OCI-LY3 (cell line): ENCODE data around the gene TSPEAR.

Experiments
- H2AFZ ChIP-seq: fragments of 200-600, 300-600 bp; shearing (Covaris generic); 2 replicates; pipeline ENCODE4 v1.6.0; 2014; ENCODE audit warnings: antibody characterized with exemption, low read depth, low read length
- H3K27ac ChIP-seq: fragments of 200-600, 300-600 bp; sonication (generic); 2 replicates; pipeline ENCODE4 v1.5.1; 2014; ENCODE audit warnings: mild to moderate bottlenecking, low read length, moderate library complexity, mixed read lengths
- H3K27me3 ChIP-seq: fragments of 200-600, 300-600 bp; sonication (generic); 2 replicates; pipeline ENCODE4 v1.6.1; 2014; ENCODE audit warnings: low read depth, low read length, mixed read lengths
- H3K36me3 ChIP-seq: fragments of 200-600, 300-600 bp; sonication (generic); replicated peaks from 2 replicates; pipeline ENCODE3; 2014; ENCODE audit warnings: low read depth, low read length, mixed read lengths
- H3K4me1 ChIP-seq: fragments of 300-600, 200-600 bp; sonication (generic); 2 replicates; pipeline ENCODE4 v1.6.1; 2014; ENCODE audit warnings: low read length, mixed read lengths
- H3K4me2 ChIP-seq: fragments of 200-600, 300-600 bp; sonication (generic); 2 replicates; pipeline ENCODE4 v1.6.1; 2014; ENCODE audit warnings: low read length, mixed read lengths
- H3K4me3 ChIP-seq: fragments of 300-600, 200-600 bp; sonication (generic); 2 replicates; pipeline ENCODE4 v1.5.1; 2014; ENCODE audit warnings: antibody characterized with exemption, mild to moderate bottlenecking, low read length, moderate library complexity
- H3K79me2 ChIP-seq: fragments of 300-600, 200-600 bp; shearing (Covaris generic); 2 replicates; pipeline ENCODE4 v1.6.1; 2014; ENCODE audit warnings: mild to moderate bottlenecking, low read length, mixed read lengths
- H3K9ac ChIP-seq: fragments of 300-600, 200-600 bp; shearing (Covaris generic); 2 replicates; pipeline ENCODE4 v1.6.0; 2014; ENCODE audit warnings: mild to moderate bottlenecking, low read length, moderate library complexity
- H3K9me3 ChIP-seq: fragments of 200-600, 300-600 bp; shearing (Covaris generic); 2 replicates; pipeline ENCODE4 v1.6.1; 2014; ENCODE audit warnings: low read length, mixed read lengths; ENCODE audit not compliant: insufficient read depth
- H4K20me1 ChIP-seq: fragments of 200-600, 300-600 bp; sonication (generic); 2 replicates; pipeline ENCODE4 v1.6.1; 2016; ENCODE audit warnings: low read length, mixed read lengths; ENCODE audit not compliant: insufficient read depth
- CTCF ChIP-seq: fragments of 200-600, 300-600 bp; sonication (generic); IDR thresholded peaks from 2 replicates; pipeline ENCODE4 v1.5.1; 2014; ENCODE audit warnings: antibody characterized with exemption, low read length, low read depth
- EZH2phosphoT487 ChIP-seq: fragments of 200-600 bp; shearing (Covaris generic); IDR thresholded peaks from 2 replicates; pipeline ENCODE4 v1.6.1; 2018; ENCODE audit warnings: antibody characterized with exemption, mixed run types, low read depth

The TSPEAR gene

GRCh38 chr21:44531606-44532564 is 179.5 kb downstream of the TSPEAR start:
- Histone ChIP-seq H3K4me2 (no peak overlapping the region), H3K9ac (no peak overlapping the region), H3K4me1 (no peaks in the 10 kb centered on the region), H3K4me3 (no peak overlapping the region), H3K79me2 (no peaks in the 10 kb centered on the region), H3K9me3 (no peaks in the 10 kb centered on the region), H3K27me3 (no peaks in the 10 kb centered on the region), H3K27ac (no peak overlapping the region), H2AFZ (no peak overlapping the region), H3K36me3 (no peaks in the 10 kb centered on the region), H4K20me1 (no peaks in the 10 kb centered on the region)
- TF ChIP-seq EZH2phosphoT487 (no peak), CTCF (no peak)

DNA sequence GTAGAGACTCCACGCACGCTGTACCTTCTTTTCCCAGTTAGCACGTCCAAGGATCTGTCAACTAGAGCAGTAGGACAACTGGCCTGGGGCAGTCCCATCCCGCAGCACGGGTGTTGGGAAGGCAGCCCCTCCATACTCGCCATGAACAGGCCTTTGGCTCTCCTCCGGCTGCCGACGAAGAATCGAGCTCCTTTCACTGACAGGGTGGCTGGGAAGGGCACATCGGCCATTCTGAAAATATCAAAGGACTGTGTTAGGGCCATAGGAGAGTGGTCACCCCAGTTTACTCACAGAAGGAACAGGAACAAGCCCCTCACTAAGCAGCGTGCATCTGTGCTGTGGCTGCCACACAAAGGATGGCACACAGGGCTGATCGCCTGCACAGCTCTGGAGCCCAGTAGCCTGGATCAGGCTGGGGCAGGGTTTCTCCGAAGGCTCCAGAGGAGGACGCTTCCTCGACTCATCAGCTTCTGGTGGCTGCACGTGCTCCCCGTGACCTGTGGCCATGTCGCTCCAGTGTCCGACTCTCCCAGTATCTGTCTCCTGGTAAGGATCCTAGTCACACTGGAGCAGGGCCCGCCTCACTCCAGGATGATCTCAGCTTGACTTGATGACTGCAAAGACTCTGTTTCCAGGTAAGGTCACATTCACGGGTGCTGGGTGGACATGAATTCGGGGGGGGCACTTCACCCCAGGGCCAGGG is 180.3 kb downstream of the TSPEAR start:
- no peaks in the 10 kb centered on the region for H3K36me3 ChIP-seq
- H4K20me1 ChIP-seq: no peaks in the 10 kb centered on the region
- H3K4me2 ChIP-seq: no peak overlapping the region
- no peaks in the 10 kb centered on the region for H3K9me3 ChIP-seq
- TF ChIP-seq CTCF: no peak
- no peak for TF ChIP-seq EZH2phosphoT487
- no peaks in the 10 kb centered on the region for H3K27me3 ChIP-seq
- no peak overlapping the region for H2AFZ ChIP-seq
- no peak overlapping the region for H3K9ac ChIP-seq
- no peaks in the 10 kb centered on the region for H3K79me2 ChIP-seq
- H3K4me1 ChIP-seq: no peaks in the 10 kb centered on the region
- H3K4me3 ChIP-seq: no peak overlapping the region
- no peak overlapping the region for H3K27ac ChIP-seq

DNA sequence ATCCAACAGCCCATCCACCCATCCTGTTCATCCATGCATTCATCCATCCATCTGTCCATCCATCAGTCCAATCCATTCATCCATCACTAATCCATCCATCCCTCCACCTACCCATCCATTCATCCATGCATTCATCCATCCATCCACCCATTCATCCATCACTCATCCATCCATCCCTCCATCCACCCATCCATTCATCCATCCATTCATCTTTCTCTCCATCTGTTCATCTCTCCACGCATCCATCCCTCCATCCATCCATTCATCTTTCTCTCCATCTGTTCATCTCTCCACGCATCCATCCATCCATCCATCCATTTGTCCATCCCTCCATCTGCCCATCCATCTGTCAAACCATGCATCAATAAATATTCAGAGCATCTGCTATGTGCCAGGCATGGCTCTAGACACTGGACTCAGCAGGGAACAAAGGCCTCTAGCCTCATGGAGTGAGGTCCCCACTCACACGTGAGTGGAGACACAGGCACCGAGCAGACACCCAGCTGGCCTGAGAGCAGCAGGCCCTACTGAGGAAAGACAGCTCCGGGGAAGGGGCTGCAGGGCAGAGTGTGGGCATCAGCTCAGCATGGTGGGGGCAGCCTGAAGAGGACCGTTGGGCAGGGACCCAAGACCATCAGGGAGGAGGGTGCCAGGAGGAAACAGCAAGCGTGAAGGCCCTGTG is 181.0 kb downstream of the TSPEAR start:
- no peaks in the 10 kb centered on the region for H3K36me3 ChIP-seq
- TF ChIP-seq EZH2phosphoT487: no peak
- no peak for TF ChIP-seq CTCF
- H3K79me2 ChIP-seq: no peaks in the 10 kb centered on the region
- H3K9me3 ChIP-seq: no peaks in the 10 kb centered on the region
- H3K27ac ChIP-seq: no peak overlapping the region
- H3K4me2 ChIP-seq: no peak overlapping the region
- no peaks in the 10 kb centered on the region for H4K20me1 ChIP-seq
- no peak overlapping the region for H3K4me3 ChIP-seq
- no peak overlapping the region for H2AFZ ChIP-seq
- H3K9ac ChIP-seq: no peak overlapping the region
- H3K27me3 ChIP-seq: no peaks in the 10 kb centered on the region
- H3K4me1 ChIP-seq: no peaks in the 10 kb centered on the region
